Adrenal gland (tissue), 5 donors: ENCODE results near the gene ZBTB38.

Experiments used
- CTCF ChIP-seq, 6 experiments: fragments of 450-650 bp in 4 of 6; fragments of 200-600 bp in 2 of 6; sonication (generic) in 1 of 6; IDR thresholded peaks; 1 replicate in 5 of 6; 2 replicates in 1 of 6; pipeline versions ENCODE4 v1.5.1 to v1.8.0; 2016 to 2021; ENCODE audit warnings: antibody characterized with exemption in 6 of 6, mild to moderate bottlenecking in 2 of 6, moderate library complexity in 1 of 6
- POLR2A ChIP-seq, 2 donors: fragments of 450-650 bp; IDR thresholded peaks; one replicate each; pipeline ENCODE4 v1.6.1; 2017; ENCODE audit warnings: antibody characterized with exemption in 2 of 2, mild to moderate bottlenecking in 2 of 2, moderate library complexity in 1 of 2
- donor health status: DM: no; HTN: no; CAD: no.

- TF ChIP-seq CTCF (IDR thresholded peaks at IDR 0.05) (no peak), POLR2A (IDR thresholded peaks at IDR 0.05) (no peak)
These were observed 15.3 kb downstream of the ZBTB38 start for GRCh38 chr3:141383555-141384129.
